Caco-2 (cell line): ENCODE measurements around the gene MAGI1. TPM values are rescaled to one million over a fixed set of nuclear protein-coding genes. Genes with fewer than 3 reads are reported as not detected.
A peak's percentile ranks its signal among the peaks of the same experiment; 100 is the strongest.

ENCODE experiments used
- BruUV-seq: library from RNA; stranded (reverse); fragments of 400-500 nt; replicated peaks from 2 replicates; lab custom pipeline; 2021; lab: Mats Ljungman, UMichigan
- CTCF ChIA-PET: fragments of 300-600 bp; sonication (Branson Sonifier 250); formaldehyde crosslinking; loops from one replicate; lab custom pipeline; 2022; ENCODE audit warnings: antibody characterized with exemption; lab: Charles Lee
- POLR2A ChIA-PET: fragments of 300-600 bp; sonication (Branson Sonifier 250); formaldehyde crosslinking; loops from one replicate; lab custom pipeline; 2022; ENCODE audit warnings: antibody characterized with exemption; lab: Charles Lee
- DNase-seq, 2 experiments: peaks; one replicate each; pipeline versions ENCODE4 v3.0.0 to v3.0.0-alpha.2; 2020 to 2022
- H3K27me3 ChIP-seq: replicated peaks from 2 replicates; pipeline ENCODE4 v1.6.0; 2011; ENCODE audit warnings: low read length; ENCODE audit not compliant: control insufficient read depth, insufficient read depth
- H3K36me3 ChIP-seq: 2 replicates; pipeline ENCODE4 v1.5.1; 2011; ENCODE audit warnings: low read length; ENCODE audit not compliant: control insufficient read depth, insufficient read depth
- H3K4me1 ChIP-seq: fragments of 250-450 bp; sonication (Bioruptor Pico); 2 replicates; pipeline ENCODE4 v1.5.1; 2020; ENCODE audit warnings: mild to moderate bottlenecking
- H3K4me3 ChIP-seq: 2 replicates; pipeline ENCODE4 v1.5.1; 2011; ENCODE audit warnings: low read depth, mild to moderate bottlenecking, control low read depth, low read length
- H3K9me3 ChIP-seq: fragments of 250-450 bp; sonication (Bioruptor Pico); 2 replicates; pipeline ENCODE4 v1.5.1; 2020; ENCODE audit warnings: mild to moderate bottlenecking, moderate library complexity
- H3K27ac Mint-ChIP-seq: one replicate; pipeline ENCODE4 v1.8.0; 2022; ENCODE audit warnings: mixed read lengths; ENCODE audit not compliant: unreplicated experiment
- H3K27me3 Mint-ChIP-seq: one replicate; pipeline ENCODE4 v1.8.0; 2022; ENCODE audit warnings: mixed read lengths; ENCODE audit not compliant: insufficient read depth, unreplicated experiment
- H3K36me3 Mint-ChIP-seq: one replicate; pipeline ENCODE4 v1.8.0; 2022; ENCODE audit warnings: mild to moderate bottlenecking, mixed read lengths; ENCODE audit not compliant: insufficient read depth, unreplicated experiment
- H3K4me1 Mint-ChIP-seq: one replicate; pipeline ENCODE4 v1.8.0; 2022; ENCODE audit warnings: low read depth, mixed read lengths; ENCODE audit not compliant: unreplicated experiment
- H3K4me3 Mint-ChIP-seq: one replicate; pipeline ENCODE4 v1.8.0; 2022; ENCODE audit warnings: mild to moderate bottlenecking, moderate library complexity, mixed read lengths; ENCODE audit not compliant: unreplicated experiment
- H3K9me3 Mint-ChIP-seq: one replicate; pipeline ENCODE4 v1.8.0; 2022; ENCODE audit warnings: mixed read lengths; ENCODE audit not compliant: unreplicated experiment
- intact Hi-C: fragments of 100-400 bp; cut with micrococcal nuclease; formaldehyde crosslinking; loops from one replicate; pipeline ENCODE4 v1.10.0; 2022; ENCODE audit not compliant: unreplicated experiment
- total RNA-seq: library from RNA; stranded (reverse); gene quantifications from 2 replicates; pipeline ENCODE4 v1.2.3, GENCODE V29; 2022
- TF ChIP-seq, protein P1 (sequence below), 2 experiments: fragments of 200-600 bp in 1 of 2; IDR thresholded peaks; 1 replicate in 1 of 2; 2 replicates in 1 of 2; pipeline versions ENCODE4 v1.5.1 to v1.8.0; 2011 to 2022; ENCODE audit warnings: antibody characterized with exemption in 1 of 2, control low read depth in 1 of 2, inconsistent platforms in 1 of 2, low read depth in 1 of 2, low read length in 1 of 2, mild to moderate bottlenecking in 1 of 2, moderate library complexity in 1 of 2; ENCODE audit not compliant: insufficient read depth in 1 of 2, severe bottlenecking in 1 of 2, unreplicated experiment in 1 of 2

Gene MAGI1
- total RNA-seq, 1 experiment from 2014 or later: 64.9 TPM

DNA sequence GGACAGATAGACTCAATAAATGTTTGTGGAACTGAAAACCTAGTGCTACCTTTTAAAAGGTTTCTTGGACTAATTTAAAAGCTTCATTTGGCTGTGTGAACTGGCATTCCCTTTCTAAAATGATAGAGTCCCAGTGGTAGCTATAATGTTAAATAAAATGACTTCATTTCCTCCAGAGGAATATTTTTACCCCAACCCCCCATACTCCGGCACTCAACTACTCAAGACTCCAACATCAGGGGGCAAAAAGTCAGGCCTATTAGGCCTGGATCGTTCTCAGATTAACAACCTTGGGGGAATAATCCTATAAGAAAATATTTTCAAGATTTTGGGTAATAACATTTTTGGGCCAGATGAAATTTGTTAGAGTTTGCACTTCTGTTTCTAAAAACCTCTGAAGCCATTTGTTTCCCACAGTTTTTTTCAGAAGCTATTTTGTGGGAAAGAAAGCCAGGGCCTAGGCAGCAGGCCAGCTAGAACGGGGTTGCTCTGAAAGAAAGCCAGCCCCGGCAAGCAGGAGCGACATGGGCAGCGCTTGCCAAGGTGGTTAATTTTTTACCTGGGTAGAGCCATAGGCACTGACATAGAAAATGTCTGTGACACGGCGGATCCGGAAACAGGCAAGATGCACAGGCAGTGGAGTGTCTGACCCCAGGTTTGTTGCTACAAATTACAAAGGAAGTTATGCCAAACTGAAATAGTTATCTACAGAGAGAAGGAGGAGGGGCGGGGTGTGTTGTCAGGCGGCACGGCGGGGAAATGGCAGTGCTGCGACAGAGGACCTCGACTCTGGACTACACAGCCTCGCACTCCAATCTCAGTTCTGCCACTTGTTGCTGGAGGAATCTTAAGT is 84.6 kb downstream of the MAGI1 start:
- H3K36me3 Mint-ChIP-seq: peaks cover 38% of the 10 kb centered on the region
- peak; percentile 40 to 52 for DNase-seq
- ChIA-PET CTCF (interaction anchor here (0.9 to 1.4 kb wide), 2 partner anchors 19 to 82 kb away, joined by 3 to 6 read pairs; no protein-coding TSS in a partner anchor), POLR2A (interaction anchor here (0.8 to 1.6 kb wide), 5 partner anchors 8 to 165 kb away, joined by 5 to 14 read pairs (median 7); partner anchors contain the start of gene MAGI1)
- H3K27ac Mint-ChIP-seq: peak overlapping the region; percentile 100
- H3K9me3 ChIP-seq: no peaks in the 10 kb centered on the region
- H3K27me3 ChIP-seq: no peaks in the 10 kb centered on the region
- H3K4me3 ChIP-seq: no peak overlapping the region
- peaks cover 89% of the 10 kb centered on the region for H3K4me1 ChIP-seq
- intact Hi-C loops: loop anchor here (1.0 to 10.0 kb wide), 6 partner anchors 29 to 268 kb away; partner anchors contain the start of gene SLC25A26
- TF ChIP-seq, protein P1, sequence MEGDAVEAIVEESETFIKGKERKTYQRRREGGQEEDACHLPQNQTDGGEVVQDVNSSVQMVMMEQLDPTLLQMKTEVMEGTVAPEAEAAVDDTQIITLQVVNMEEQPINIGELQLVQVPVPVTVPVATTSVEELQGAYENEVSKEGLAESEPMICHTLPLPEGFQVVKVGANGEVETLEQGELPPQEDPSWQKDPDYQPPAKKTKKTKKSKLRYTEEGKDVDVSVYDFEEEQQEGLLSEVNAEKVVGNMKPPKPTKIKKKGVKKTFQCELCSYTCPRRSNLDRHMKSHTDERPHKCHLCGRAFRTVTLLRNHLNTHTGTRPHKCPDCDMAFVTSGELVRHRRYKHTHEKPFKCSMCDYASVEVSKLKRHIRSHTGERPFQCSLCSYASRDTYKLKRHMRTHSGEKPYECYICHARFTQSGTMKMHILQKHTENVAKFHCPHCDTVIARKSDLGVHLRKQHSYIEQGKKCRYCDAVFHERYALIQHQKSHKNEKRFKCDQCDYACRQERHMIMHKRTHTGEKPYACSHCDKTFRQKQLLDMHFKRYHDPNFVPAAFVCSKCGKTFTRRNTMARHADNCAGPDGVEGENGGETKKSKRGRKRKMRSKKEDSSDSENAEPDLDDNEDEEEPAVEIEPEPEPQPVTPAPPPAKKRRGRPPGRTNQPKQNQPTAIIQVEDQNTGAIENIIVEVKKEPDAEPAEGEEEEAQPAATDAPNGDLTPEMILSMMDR (IDR thresholded peaks at IDR 0.05; ENCODE audit: insufficient read depth in 1 of 2, low read depth in 1 of 2, low read length in 1 of 2, severe bottlenecking in 1 of 2, unreplicated experiment in 1 of 2): no peak
- H3K27me3 Mint-ChIP-seq: no peaks in the 10 kb centered on the region
- no peaks in the 10 kb centered on the region for H3K9me3 Mint-ChIP-seq
- BruUV-seq: TSS peak; percentile 99
- H3K4me1 Mint-ChIP-seq: peaks cover 52% of the 10 kb centered on the region
- H3K36me3 ChIP-seq: peaks cover 1% of the 10 kb centered on the region; the same call in 1 of the 2 replicates
- H3K4me3 Mint-ChIP-seq: peak overlapping the region; percentile 71

DNA sequence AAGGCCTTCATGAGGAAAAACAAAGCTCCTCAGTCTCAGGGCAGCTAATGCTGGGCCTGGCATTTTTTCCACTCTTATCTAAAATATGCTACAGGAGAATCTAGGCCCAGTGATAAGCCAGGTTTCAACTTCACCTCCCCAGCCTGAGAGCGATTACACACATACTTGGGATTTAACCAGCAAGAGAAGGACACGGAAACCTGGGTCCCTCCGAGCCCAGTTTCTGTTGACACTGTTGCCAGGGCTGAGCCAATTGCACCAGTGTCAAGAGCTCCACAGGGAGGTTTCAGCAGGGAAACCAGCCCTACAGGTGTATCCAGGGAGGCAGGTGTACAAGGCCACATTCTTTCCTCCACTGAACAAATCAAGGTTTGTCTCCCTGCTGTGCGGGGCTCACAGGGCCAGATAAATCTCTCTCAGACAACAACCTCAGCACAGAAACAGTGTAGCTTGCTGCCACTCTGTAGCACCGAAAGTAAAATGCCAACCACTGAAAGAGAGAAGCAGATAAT is 85.4 kb downstream of the MAGI1 start:
- H3K4me1 Mint-ChIP-seq: peaks cover 51% of the 10 kb centered on the region
- intact Hi-C loops: loop anchor here (1.0 to 10.0 kb wide), 6 partner anchors 30 to 269 kb away; partner anchors contain the start of gene SLC25A26
- peak overlapping the region; percentile 100 for H3K27ac Mint-ChIP-seq
- TF ChIP-seq, protein P1 (IDR thresholded peaks at IDR 0.05; ENCODE audit: insufficient read depth in 1 of 2, low read depth in 1 of 2, low read length in 1 of 2, severe bottlenecking in 1 of 2, unreplicated experiment in 1 of 2): peak in 1 of 2 experiments; percentile 4
- ChIA-PET POLR2A (interaction anchor here (0.8 to 1.6 kb wide), 6 partner anchors 9 to 166 kb away, joined by 3 to 14 read pairs (median 6); partner anchors contain the start of gene MAGI1), CTCF (interaction anchor here (0.5 to 1.4 kb wide), 8 partner anchors 9 to 201 kb away, joined by 3 to 21 read pairs (median 4); no protein-coding TSS in a partner anchor)
- Histone ChIP-seq H3K36me3 (no peaks in the 10 kb centered on the region), H3K4me1 (peaks cover 89% of the 10 kb centered on the region), H3K27me3 (no peaks in the 10 kb centered on the region), H3K4me3 (no peak overlapping the region), H3K9me3 (no peaks in the 10 kb centered on the region)
- H3K4me3 Mint-ChIP-seq: peak overlapping the region; percentile 71
- peaks cover 35% of the 10 kb centered on the region for H3K36me3 Mint-ChIP-seq
- no peaks in the 10 kb centered on the region for H3K9me3 Mint-ChIP-seq
- no peaks in the 10 kb centered on the region for H3K27me3 Mint-ChIP-seq
- peak; percentile 96 to 98 for DNase-seq
- BruUV-seq: no TSS peak

DNA sequence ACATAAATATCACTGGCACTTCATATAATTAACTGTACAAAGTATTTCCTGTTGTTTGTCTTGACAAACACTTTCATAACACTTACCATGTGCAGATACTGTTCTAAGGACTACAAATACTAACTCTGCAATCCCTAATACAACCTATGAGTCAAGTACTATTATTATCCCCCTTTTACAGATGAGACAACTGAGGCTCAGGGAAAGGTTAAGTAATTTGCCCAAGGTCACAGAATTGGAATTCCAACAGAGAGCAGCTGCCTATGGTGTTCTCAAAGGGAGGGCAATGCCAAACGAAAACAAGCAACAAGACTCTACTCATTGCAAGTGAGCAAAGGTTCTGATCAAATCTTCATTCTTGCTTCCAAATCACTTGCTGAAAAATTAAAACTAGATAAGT is 85.9 kb downstream of the MAGI1 start:
- peaks cover 46% of the 10 kb centered on the region for H3K4me1 Mint-ChIP-seq
- H3K9me3 Mint-ChIP-seq: no peaks in the 10 kb centered on the region
- Histone ChIP-seq H3K4me3 (no peak overlapping the region), H3K36me3 (no peaks in the 10 kb centered on the region), H3K27me3 (no peaks in the 10 kb centered on the region), H3K9me3 (no peaks in the 10 kb centered on the region), H3K4me1 (peaks cover 85% of the 10 kb centered on the region)
- H3K27ac Mint-ChIP-seq: peak overlapping the region; percentile 100
- TF ChIP-seq, protein P1 (IDR thresholded peaks at IDR 0.05; ENCODE audit: insufficient read depth in 1 of 2, low read depth in 1 of 2, low read length in 1 of 2, severe bottlenecking in 1 of 2, unreplicated experiment in 1 of 2): no peak
- intact Hi-C loops: loop anchor here (1.0 to 10.0 kb wide), 6 partner anchors 30 to 269 kb away; partner anchors contain the start of gene SLC25A26
- peaks cover 30% of the 10 kb centered on the region for H3K36me3 Mint-ChIP-seq
- TSS peak; percentile 22 for BruUV-seq
- no peak for DNase-seq
- H3K4me3 Mint-ChIP-seq: peak overlapping the region; percentile 71
- CTCF ChIA-PET: interaction anchor here (0.5 to 1.4 kb wide), 8 partner anchors 9 to 201 kb away, joined by 3 to 21 read pairs (median 4); no protein-coding TSS in a partner anchor
- H3K27me3 Mint-ChIP-seq: no peaks in the 10 kb centered on the region
- POLR2A ChIA-PET: interaction anchor here (0.8 to 1.6 kb wide), 5 partner anchors 9 to 163 kb away, joined by 3 to 14 read pairs (median 7); partner anchors contain the start of gene MAGI1
